ENCODE measurements around the gene GRHL1. TPM values are rescaled to one million over a fixed set of nuclear protein-coding genes. Genes with fewer than 3 reads are reported as not detected.
A peak's percentile ranks its signal among the peaks of the same experiment; 100 is the strongest.

GRHL1 gene
- total RNA-seq, 1 donor, result 0.36 TPM

DNA sequence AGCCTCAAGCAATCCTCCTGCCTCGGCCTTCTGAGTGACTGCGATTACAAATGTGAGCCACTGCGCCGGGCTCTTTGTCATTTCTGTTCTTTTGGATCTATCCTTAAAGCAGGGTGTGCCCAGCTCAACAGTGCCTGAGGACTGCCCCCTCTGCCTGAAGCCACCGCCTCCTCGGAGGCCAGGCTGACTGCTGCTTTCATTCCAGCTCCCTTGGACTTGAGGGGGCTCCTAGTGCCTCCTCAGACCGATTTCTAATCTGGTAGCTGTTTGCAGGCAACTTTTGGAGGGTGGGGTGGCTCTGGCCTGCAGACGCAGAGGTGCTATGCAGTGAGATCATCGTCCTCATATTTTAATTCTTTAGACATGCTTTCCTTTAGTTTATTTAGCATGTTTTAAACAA lies 55.9 kb downstream of the GRHL1 start:
- H2AFZ ChIP-seq (ENCODE audit: low read length), result peak overlapping the region; percentile 41
- peak; percentile 93 for DNase-seq (ENCODE audit: insufficient read length, low spot score, missing footprints)

GRCh38 chr2:10007921-10008808 lies 56.7 kb downstream of the GRHL1 start:
- peak overlapping the region; percentile 50 for H3K4me3 ChIP-seq (ENCODE audit: insufficient read depth, low read length)
- peak overlapping the region; percentile 45 for H3K27ac ChIP-seq (ENCODE audit: low read depth, low read length)
- H3K27me3 ChIP-seq (ENCODE audit: insufficient read depth, low read length), result no peaks in the 10 kb centered on the region
- no peaks in the 10 kb centered on the region for H3K79me2 ChIP-seq (ENCODE audit: insufficient read depth, low read length)
- peak overlapping the region; percentile 75 for H3K4me2 ChIP-seq (ENCODE audit: insufficient read depth, low read length)
- H4K20me1 ChIP-seq (ENCODE audit: insufficient read depth, low read length), result no peaks in the 10 kb centered on the region
- peak overlapping the region; percentile 67 for H2AFZ ChIP-seq (ENCODE audit: low read length)
- H3K4me1 ChIP-seq (ENCODE audit: insufficient read depth, low read length), result peaks cover 33% of the 10 kb centered on the region
- TF ChIP-seq CTCF (IDR thresholded peaks at IDR 0.05; ENCODE audit: extremely low read depth, low read depth, low read length), result peak; percentile 32
- H3K9me3 ChIP-seq (ENCODE audit: low read depth, low read length), result no peaks in the 10 kb centered on the region
- no peaks in the 10 kb centered on the region for H3K36me3 ChIP-seq (ENCODE audit: insufficient read depth, low read length)
- peak; percentile 85 for DNase-seq (ENCODE audit: insufficient read length, low spot score, missing footprints)

More for the DNA sequence above, 55.9 kb downstream of the GRHL1 start:
- Histone ChIP-seq H3K27me3 (ENCODE audit: insufficient read depth, low read length) (no peaks in the 10 kb centered on the region), H3K79me2 (ENCODE audit: insufficient read depth, low read length) (no peaks in the 10 kb centered on the region), H3K36me3 (ENCODE audit: insufficient read depth, low read length) (no peaks in the 10 kb centered on the region), H4K20me1 (ENCODE audit: insufficient read depth, low read length) (no peaks in the 10 kb centered on the region), H3K4me1 (ENCODE audit: insufficient read depth, low read length) (peaks cover 35% of the 10 kb centered on the region), H3K4me2 (ENCODE audit: insufficient read depth, low read length) (no peak overlapping the region), H3K9me3 (ENCODE audit: low read depth, low read length) (no peaks in the 10 kb centered on the region), H3K27ac (ENCODE audit: low read depth, low read length) (no peak overlapping the region), H3K4me3 (ENCODE audit: insufficient read depth, low read length) (no peak overlapping the region)
- TF ChIP-seq CTCF (IDR thresholded peaks at IDR 0.05; ENCODE audit: extremely low read depth, low read depth, low read length), result no peak

DNA sequence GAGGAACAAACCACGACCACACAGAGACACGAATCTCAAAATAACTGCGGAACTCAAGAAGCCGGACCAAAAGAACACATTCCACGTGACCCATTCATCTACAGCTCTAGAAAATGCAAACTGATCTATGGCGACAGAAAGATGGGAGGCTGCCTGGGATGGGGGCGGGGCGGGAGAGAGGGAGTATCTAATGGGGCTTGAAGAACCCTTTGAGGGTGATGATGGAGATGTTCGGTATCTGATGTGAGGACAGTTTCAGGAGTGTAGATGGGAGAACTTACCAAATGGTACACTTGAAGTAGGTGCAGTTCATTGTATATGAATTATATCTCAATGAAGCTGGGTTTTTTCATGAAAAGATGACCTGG lies 57.3 kb downstream of the GRHL1 start:
- peak overlapping the region; percentile 75 for H3K4me2 ChIP-seq (ENCODE audit: insufficient read depth, low read length)
- H3K27ac ChIP-seq (ENCODE audit: low read depth, low read length), result peak overlapping the region; percentile 45
- peaks cover 33% of the 10 kb centered on the region for H3K4me1 ChIP-seq (ENCODE audit: insufficient read depth, low read length)
- peak overlapping the region; percentile 50 for H3K4me3 ChIP-seq (ENCODE audit: insufficient read depth, low read length)
- H4K20me1 ChIP-seq (ENCODE audit: insufficient read depth, low read length), result no peaks in the 10 kb centered on the region
- H3K9me3 ChIP-seq (ENCODE audit: low read depth, low read length), result no peaks in the 10 kb centered on the region
- no peak for TF ChIP-seq CTCF (IDR thresholded peaks at IDR 0.05; ENCODE audit: extremely low read depth, low read depth, low read length)
- no peaks in the 10 kb centered on the region for H3K36me3 ChIP-seq (ENCODE audit: insufficient read depth, low read length)
- H3K27me3 ChIP-seq (ENCODE audit: insufficient read depth, low read length), result no peaks in the 10 kb centered on the region
- peak; percentile 88 for DNase-seq (ENCODE audit: insufficient read length, low spot score, missing footprints)
- H3K79me2 ChIP-seq (ENCODE audit: insufficient read depth, low read length), result no peaks in the 10 kb centered on the region
- peak overlapping the region; percentile 67 for H2AFZ ChIP-seq (ENCODE audit: low read length)

GRCh38 chr2:10009271-10009810 lies 57.8 kb downstream of the GRHL1 start:
- no peak overlapping the region for H3K4me2 ChIP-seq (ENCODE audit: insufficient read depth, low read length)
- no peaks in the 10 kb centered on the region for H3K36me3 ChIP-seq (ENCODE audit: insufficient read depth, low read length)
- H4K20me1 ChIP-seq (ENCODE audit: insufficient read depth, low read length), result no peaks in the 10 kb centered on the region
- no peaks in the 10 kb centered on the region for H3K79me2 ChIP-seq (ENCODE audit: insufficient read depth, low read length)
- no peak overlapping the region for H2AFZ ChIP-seq (ENCODE audit: low read length)
- H3K9me3 ChIP-seq (ENCODE audit: low read depth, low read length), result no peaks in the 10 kb centered on the region
- H3K4me3 ChIP-seq (ENCODE audit: insufficient read depth, low read length), result no peak overlapping the region
- H3K4me1 ChIP-seq (ENCODE audit: insufficient read depth, low read length), result peaks cover 33% of the 10 kb centered on the region
- peak; percentile 13 for DNase-seq (ENCODE audit: insufficient read length, low spot score, missing footprints)
- H3K27me3 ChIP-seq (ENCODE audit: insufficient read depth, low read length), result no peaks in the 10 kb centered on the region
- no peak for TF ChIP-seq CTCF (IDR thresholded peaks at IDR 0.05; ENCODE audit: extremely low read depth, low read depth, low read length)
- no peak overlapping the region for H3K27ac ChIP-seq (ENCODE audit: low read depth, low read length)

Measured in osteoblast (primary cell).